GM12874 (cell line): ENCODE measurements around the gene OSBPL9.

Source experiments
- TF ChIP-seq, protein P1 (sequence below): IDR thresholded peaks from 2 replicates; pipeline ENCODE4 v1.5.1; 2011; ENCODE audit warnings: low read depth, mild to moderate bottlenecking, control low read depth, low read length, moderate library complexity; ENCODE audit not compliant: insufficient read depth

OSBPL9 gene

DNA sequence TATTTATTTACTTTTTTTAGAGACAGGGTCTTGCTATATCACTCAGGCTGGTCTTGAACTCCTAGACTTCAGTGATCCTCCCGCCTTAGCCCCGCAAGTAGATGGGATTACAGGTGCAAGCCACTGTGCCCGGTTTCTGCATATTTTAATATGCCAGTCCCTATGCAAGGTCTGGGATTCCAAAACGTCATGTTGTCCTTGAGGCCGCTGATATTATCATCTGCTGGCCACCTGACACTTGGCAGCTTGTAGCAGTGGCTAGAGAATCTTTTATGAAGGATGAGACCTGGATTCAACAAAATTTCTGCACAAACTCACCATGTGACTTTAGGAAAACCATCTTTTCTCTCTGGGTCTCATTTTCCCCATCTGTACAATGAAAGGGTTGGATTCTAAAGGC lies 32.9 kb upstream of the OSBPL9 start:
- TF ChIP-seq, protein P1, sequence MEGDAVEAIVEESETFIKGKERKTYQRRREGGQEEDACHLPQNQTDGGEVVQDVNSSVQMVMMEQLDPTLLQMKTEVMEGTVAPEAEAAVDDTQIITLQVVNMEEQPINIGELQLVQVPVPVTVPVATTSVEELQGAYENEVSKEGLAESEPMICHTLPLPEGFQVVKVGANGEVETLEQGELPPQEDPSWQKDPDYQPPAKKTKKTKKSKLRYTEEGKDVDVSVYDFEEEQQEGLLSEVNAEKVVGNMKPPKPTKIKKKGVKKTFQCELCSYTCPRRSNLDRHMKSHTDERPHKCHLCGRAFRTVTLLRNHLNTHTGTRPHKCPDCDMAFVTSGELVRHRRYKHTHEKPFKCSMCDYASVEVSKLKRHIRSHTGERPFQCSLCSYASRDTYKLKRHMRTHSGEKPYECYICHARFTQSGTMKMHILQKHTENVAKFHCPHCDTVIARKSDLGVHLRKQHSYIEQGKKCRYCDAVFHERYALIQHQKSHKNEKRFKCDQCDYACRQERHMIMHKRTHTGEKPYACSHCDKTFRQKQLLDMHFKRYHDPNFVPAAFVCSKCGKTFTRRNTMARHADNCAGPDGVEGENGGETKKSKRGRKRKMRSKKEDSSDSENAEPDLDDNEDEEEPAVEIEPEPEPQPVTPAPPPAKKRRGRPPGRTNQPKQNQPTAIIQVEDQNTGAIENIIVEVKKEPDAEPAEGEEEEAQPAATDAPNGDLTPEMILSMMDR, result no peak

- TF ChIP-seq, protein P1, result no peak
Measured at GRCh38 chr1:51592711-51593110, 24.2 kb upstream of the OSBPL9 start.

DNA sequence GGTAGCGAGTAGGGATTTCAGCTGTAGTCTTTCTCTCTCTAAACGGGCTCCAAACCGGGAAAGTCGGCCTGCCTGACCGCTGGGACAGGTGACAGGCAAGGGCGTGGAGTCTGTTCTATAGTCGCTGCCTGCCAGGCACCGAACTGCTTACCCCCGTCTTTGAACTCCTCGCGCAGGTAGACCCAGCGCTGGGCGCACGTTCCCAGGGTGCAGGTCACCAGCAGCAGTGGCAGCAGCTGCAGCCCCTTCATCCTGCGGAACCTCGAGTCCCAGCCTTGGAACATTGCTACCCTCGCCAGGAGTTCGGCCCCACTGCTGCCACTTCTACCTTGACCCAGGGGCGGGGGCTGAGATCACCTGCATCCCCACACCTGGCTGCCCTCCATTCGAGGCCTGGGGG lies 22.2 kb upstream of the OSBPL9 start:
- TF ChIP-seq, protein P1, result no peak

DNA sequence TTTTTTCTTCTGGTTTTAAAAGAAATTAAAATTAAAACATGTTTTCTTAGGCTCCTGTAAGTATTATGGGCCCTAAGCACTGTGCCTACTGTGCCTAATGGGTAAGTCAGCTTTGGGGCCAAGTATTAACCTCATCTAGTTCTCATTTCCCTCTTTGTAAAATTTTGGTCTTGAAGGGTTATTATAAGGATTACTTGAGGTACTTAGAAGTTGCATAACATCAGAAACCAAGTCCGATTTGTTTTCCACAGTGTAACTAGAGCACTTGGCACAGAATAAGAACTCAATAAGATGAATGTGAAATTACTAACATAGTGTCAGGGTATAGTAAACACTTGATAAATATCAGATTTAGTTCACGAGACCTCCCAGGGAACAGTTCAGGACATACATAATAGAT lies 16.4 kb upstream of the OSBPL9 start:
- TF ChIP-seq, protein P1, result no peak

GRCh38 chr1:51600965-51601364 lies 15.9 kb upstream of the OSBPL9 start:
- TF ChIP-seq, protein P1, result no peak

DNA sequence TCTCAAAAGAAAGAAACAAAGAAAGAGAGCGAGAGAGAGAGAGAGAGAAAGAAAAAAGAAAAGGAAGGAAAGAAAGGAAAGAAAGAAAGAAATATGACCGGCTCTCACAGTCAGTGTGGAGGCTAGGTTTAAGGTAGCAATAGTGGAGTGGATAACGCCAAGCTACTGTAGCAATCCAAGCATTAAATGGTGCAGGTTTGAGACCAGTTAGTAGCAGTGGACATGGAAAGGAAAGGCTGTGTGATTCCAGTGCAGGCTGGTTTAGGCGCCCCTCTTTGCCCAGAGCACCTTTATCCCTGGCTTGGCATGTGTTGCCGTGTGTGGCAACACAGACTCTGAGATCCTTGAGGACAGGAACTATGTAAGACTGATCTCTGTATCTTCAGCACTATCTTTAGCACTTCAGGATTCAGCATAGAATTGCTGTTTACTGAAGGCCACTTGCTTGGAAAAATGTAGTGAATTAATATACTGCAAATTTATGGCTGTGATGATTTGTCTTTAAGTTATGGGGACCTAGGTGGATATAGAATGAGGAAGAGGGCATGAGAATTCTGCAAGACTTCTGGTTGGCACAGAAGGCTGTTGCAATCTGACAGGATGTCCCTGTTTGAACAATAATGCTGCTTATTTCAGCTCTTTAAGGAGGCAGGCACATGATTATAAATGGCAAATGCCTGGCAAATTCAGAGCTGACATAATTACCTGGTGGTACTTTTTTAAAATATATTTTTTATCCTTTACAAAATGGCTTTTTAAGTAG lies 10.8 kb upstream of the OSBPL9 start:
- TF ChIP-seq, protein P1, result no peak

GRCh38 chr1:51607681-51608095 lies 9.2 kb upstream of the OSBPL9 start:
- TF ChIP-seq, protein P1, result no peak
